IMR-90 (cell line): ENCODE data around the gene ID2. TPM values are rescaled to one million over a fixed set of nuclear protein-coding genes. Genes with fewer than 3 reads are reported as not detected.

Source experiments
- ATAC-seq: fragments of 200-7000 bp; cut with Tn5 transposase; 2 replicates; pipeline ENCODE4 v1.9.1; 2020; ENCODE audit warnings: low read depth, mild to moderate bottlenecking, moderate library complexity
- BruUV-seq: library from RNA; stranded (reverse); fragments of 400-500 nt; replicated peaks from 2 replicates; lab custom pipeline; 2021; lab: Mats Ljungman, UMichigan
- CTCF ChIA-PET: fragments of 300-600 bp; formaldehyde crosslinking; extraction: SDS; loops from one replicate; lab custom pipeline; 2021; ENCODE audit warnings: antibody characterized with exemption; lab: Yijun Ruan, JAX
- POLR2A ChIA-PET: fragments of 300-600 bp; sonication (Branson Sonifier 250); formaldehyde crosslinking; loops from one replicate; lab custom pipeline; 2022; ENCODE audit warnings: antibody characterized with exemption; ENCODE audit not compliant: unreplicated experiment; lab: Charles Lee
- DNase-seq: peaks from one replicate; pipeline ENCODE4 v3.0.0; 2013
- H2AFZ ChIP-seq: replicated peaks from 2 replicates; pipeline ENCODE3; 2013; ENCODE audit warnings: low read length, mild to moderate bottlenecking; ENCODE audit not compliant: poor library complexity
- H2AK5ac ChIP-seq: 2 replicates; pipeline ENCODE4 v1.6.1; 2013; ENCODE audit warnings: low read depth, low read length, inconsistent platforms
- H2AK9ac ChIP-seq: replicated peaks from 2 replicates; pipeline ENCODE3; 2013; ENCODE audit warnings: mild to moderate bottlenecking, low read depth, low read length, moderate library complexity; ENCODE audit not compliant: poor library complexity
- H2BK120ac ChIP-seq: 2 replicates; pipeline ENCODE4 v1.6.1; 2013; ENCODE audit warnings: low read depth, low read length, inconsistent platforms
- H2BK15ac ChIP-seq: 3 replicates; pipeline ENCODE4 v1.6.1; 2013; ENCODE audit warnings: low read depth, low read length, inconsistent platforms
- H2BK20ac ChIP-seq: 2 replicates; pipeline ENCODE4 v1.6.1; 2013; ENCODE audit warnings: low read depth, mild to moderate bottlenecking, inconsistent platforms, low read length, moderate library complexity
- H2BK5ac ChIP-seq: 2 replicates; pipeline ENCODE4 v1.6.1; 2013; ENCODE audit warnings: mild to moderate bottlenecking, low read depth, low read length, inconsistent platforms; ENCODE audit not compliant: poor library complexity, severe bottlenecking
- H3K14ac ChIP-seq: replicated peaks from 2 replicates; pipeline ENCODE4 v1.6.1; 2013; ENCODE audit warnings: low read depth, low read length, inconsistent platforms
- H3K18ac ChIP-seq: 2 replicates; pipeline ENCODE4 v1.6.1; 2013; ENCODE audit warnings: low read depth, low read length, control low read depth
- H3K23ac ChIP-seq: 2 replicates; pipeline ENCODE4 v1.6.1; 2013; ENCODE audit warnings: low read depth, low read length, inconsistent platforms
- H3K27ac ChIP-seq: 2 replicates; pipeline ENCODE4 v1.5.1; 2013; ENCODE audit warnings: mild to moderate bottlenecking, control low read depth, low read length; ENCODE audit not compliant: insufficient read depth
- H3K27me3 ChIP-seq: 2 replicates; pipeline ENCODE4 v1.6.1; 2013; ENCODE audit warnings: low read length; ENCODE audit not compliant: control insufficient read depth, insufficient read depth
- H3K36me3 ChIP-seq: 2 replicates; pipeline ENCODE4 v1.6.1; 2013; ENCODE audit warnings: low read length, mixed read lengths; ENCODE audit not compliant: control insufficient read depth, insufficient read depth
- H3K4ac ChIP-seq: 2 replicates; pipeline ENCODE4 v1.6.1; 2013; ENCODE audit warnings: low read depth, low read length, inconsistent platforms
- H3K4me1 ChIP-seq: 2 replicates; pipeline ENCODE4 v1.6.1; 2013; ENCODE audit warnings: low read length, mixed read lengths; ENCODE audit not compliant: control insufficient read depth, insufficient read depth
- H3K4me2 ChIP-seq: 2 replicates; pipeline ENCODE4 v1.6.1; 2013; ENCODE audit warnings: low read depth, mild to moderate bottlenecking, control low read depth, low read length, moderate library complexity
- H3K4me3 ChIP-seq: 2 replicates; pipeline ENCODE4 v1.5.1; 2013; ENCODE audit warnings: low read depth, mild to moderate bottlenecking, control low read depth, low read length, moderate library complexity; ENCODE audit not compliant: insufficient read depth
- H3K56ac ChIP-seq: 2 replicates; pipeline ENCODE4 v1.6.1; 2013; ENCODE audit warnings: low read length, inconsistent platforms; ENCODE audit not compliant: insufficient read depth; ENCODE audit errors: extremely low read depth
- H3K79me1 ChIP-seq, 2 experiments: 2 replicates each; pipeline ENCODE4 v1.6.1; 2013; ENCODE audit warnings: low read length in 2 of 2, inconsistent platforms in 1 of 2, low read depth in 1 of 2
- H3K9ac ChIP-seq: 2 replicates; pipeline ENCODE4 v1.6.1; 2013; ENCODE audit warnings: low read depth, low read length, control low read depth
- H3K9me1 ChIP-seq: 2 replicates; pipeline ENCODE4 v1.6.1; 2013; ENCODE audit warnings: low read length, inconsistent platforms; ENCODE audit not compliant: insufficient read depth
- H3K9me3 ChIP-seq: 2 replicates; pipeline ENCODE4 v1.6.1; 2013; ENCODE audit warnings: low read length; ENCODE audit not compliant: control insufficient read depth, insufficient read depth
- H4K20me1 ChIP-seq: 2 replicates; pipeline ENCODE4 v1.6.1; 2013; ENCODE audit warnings: low read length, inconsistent platforms; ENCODE audit not compliant: insufficient read depth
- H4K5ac ChIP-seq: 2 replicates; pipeline ENCODE4 v1.6.1; 2013; ENCODE audit warnings: mild to moderate bottlenecking, low read depth, low read length, control low read depth
- H4K8ac ChIP-seq, 2 experiments: 2 replicates each; pipeline ENCODE4 v1.6.1; 2013; ENCODE audit warnings: low read depth in 2 of 2, low read length in 2 of 2, control low read depth in 1 of 2, inconsistent platforms in 1 of 2
- H4K91ac ChIP-seq: 2 replicates; pipeline ENCODE4 v1.6.1; 2013; ENCODE audit warnings: low read depth, low read length, inconsistent platforms; ENCODE audit not compliant: insufficient read depth
- CEBPB ChIP-seq: IDR thresholded peaks from 2 replicates; pipeline ENCODE4 v1.6.1; 2012; ENCODE audit warnings: low read depth, low read length, improper control_type of control experiment
- FOS ChIP-seq: fragments of 150-350 bp; IDR thresholded peaks from 2 replicates; pipeline ENCODE4 v1.6.1; 2016; ENCODE audit warnings: low read depth, low read length
- MAFK ChIP-seq: IDR thresholded peaks from 2 replicates; pipeline ENCODE4 v1.6.1; 2012; ENCODE audit warnings: low read depth, low read length, improper control_type of control experiment
- MAZ ChIP-seq: IDR thresholded peaks from 2 replicates; pipeline ENCODE4 v1.6.1; 2012; ENCODE audit warnings: low read depth, mild to moderate bottlenecking, low read length, improper control_type of control experiment, moderate library complexity, borderline replicate concordance
- MXI1 ChIP-seq: IDR thresholded peaks from 2 replicates; pipeline ENCODE4 v1.6.1; 2012; ENCODE audit warnings: low read depth, mild to moderate bottlenecking, low read length, moderate library complexity, borderline replicate concordance
- NFE2L2 ChIP-seq: fragments of 150-350 bp; IDR thresholded peaks from 2 replicates; pipeline ENCODE4 v1.6.1; 2016; ENCODE audit warnings: low read depth, mild to moderate bottlenecking, low read length
- POLR2A ChIP-seq: IDR thresholded peaks from 2 replicates; pipeline ENCODE4 v1.6.1; 2012; ENCODE audit warnings: mild to moderate bottlenecking, low read depth, low read length
- RAD21 ChIP-seq: IDR thresholded peaks from 2 replicates; pipeline ENCODE4 v1.6.1; 2012; ENCODE audit warnings: low read length, improper control_type of control experiment
- RCOR1 ChIP-seq: IDR thresholded peaks from 2 replicates; pipeline ENCODE4 v1.6.1; 2012; ENCODE audit warnings: mild to moderate bottlenecking, low read length, improper control_type of control experiment; ENCODE audit not compliant: insufficient replicate concordance
- RFX5 ChIP-seq: IDR thresholded peaks from 2 replicates; pipeline ENCODE4 v1.8.0; 2012; ENCODE audit warnings: low read depth, mild to moderate bottlenecking, low read length, moderate library complexity
- WGBS, 2 experiments: methylation state at CpG; one replicate each; pipeline versions ENCODE4 v1.1.5 to v1.1.7; 2013; ENCODE audit warnings: missing lambda C conversion rate in 2 of 2; ENCODE audit not compliant: insufficient read length in 1 of 2; ENCODE audit errors: extremely low coverage in 2 of 2; 5-methylcytosine and 5-hydroxymethylcytosine counted together
- dilution Hi-C: fragments of 300-500 bp; cut with HindIII; formaldehyde crosslinking; loops from one replicate; pipeline ENCODE4 v1.14.3; 2018; ENCODE audit warnings: low sequenced_read_pairs; ENCODE audit not compliant: unreplicated experiment
- in situ Hi-C: fragments of 300-500 bp; cut with MboI; formaldehyde crosslinking; loops from 3 replicates; pipeline ENCODE4 v1.14.3; 2019; ENCODE audit warnings: low sequenced_read_pairs, inconsistent platforms, mixed read lengths
- intact Hi-C: fragments of 100-400 bp; cut with micrococcal nuclease; formaldehyde crosslinking; loops from 2 replicates; pipeline ENCODE4 v1.10.0; 2022
- polyA plus RNA-seq, 3 experiments: library from polyadenylated mRNA; depleted of rRNA; stranded (reverse); fragments of >200 nt; gene quantifications; 2 replicates each; pipeline ENCODE4 v1.2.3, GENCODE V29; 2012; ENCODE audit warnings: low replicate concordance in 1 of 3
- total RNA-seq: library from RNA; depleted of rRNA; stranded (reverse); fragments of >200 nt; gene quantifications from 2 replicates; pipeline ENCODE4 v1.2.3, GENCODE V29; 2012
- TF ChIP-seq, protein P1 (sequence below): fragments of 150-350 bp; IDR thresholded peaks from 2 replicates; pipeline ENCODE4 v1.6.1; 2017; ENCODE audit warnings: mild to moderate bottlenecking, antibody characterized with exemption, low read length, low read depth
- TF ChIP-seq, protein P2 (sequence below): fragments of 150-350 bp; IDR thresholded peaks from 2 replicates; pipeline ENCODE4 v1.6.1; 2016; ENCODE audit warnings: low read depth, mild to moderate bottlenecking, low read length, moderate library complexity, borderline replicate concordance
- TF ChIP-seq, protein P3 (sequence below): conservative IDR thresholded peaks from 2 replicates; pipeline ENCODE4 v1.5.1; 2012; ENCODE audit warnings: mild to moderate bottlenecking, low read depth, low read length, improper control_type of control experiment

Gene ID2
- total and polyA plus RNA-seq, 2 of the 4 experiments (the other 2 are of a cell fraction) = 264 to 389 TPM

DNA sequence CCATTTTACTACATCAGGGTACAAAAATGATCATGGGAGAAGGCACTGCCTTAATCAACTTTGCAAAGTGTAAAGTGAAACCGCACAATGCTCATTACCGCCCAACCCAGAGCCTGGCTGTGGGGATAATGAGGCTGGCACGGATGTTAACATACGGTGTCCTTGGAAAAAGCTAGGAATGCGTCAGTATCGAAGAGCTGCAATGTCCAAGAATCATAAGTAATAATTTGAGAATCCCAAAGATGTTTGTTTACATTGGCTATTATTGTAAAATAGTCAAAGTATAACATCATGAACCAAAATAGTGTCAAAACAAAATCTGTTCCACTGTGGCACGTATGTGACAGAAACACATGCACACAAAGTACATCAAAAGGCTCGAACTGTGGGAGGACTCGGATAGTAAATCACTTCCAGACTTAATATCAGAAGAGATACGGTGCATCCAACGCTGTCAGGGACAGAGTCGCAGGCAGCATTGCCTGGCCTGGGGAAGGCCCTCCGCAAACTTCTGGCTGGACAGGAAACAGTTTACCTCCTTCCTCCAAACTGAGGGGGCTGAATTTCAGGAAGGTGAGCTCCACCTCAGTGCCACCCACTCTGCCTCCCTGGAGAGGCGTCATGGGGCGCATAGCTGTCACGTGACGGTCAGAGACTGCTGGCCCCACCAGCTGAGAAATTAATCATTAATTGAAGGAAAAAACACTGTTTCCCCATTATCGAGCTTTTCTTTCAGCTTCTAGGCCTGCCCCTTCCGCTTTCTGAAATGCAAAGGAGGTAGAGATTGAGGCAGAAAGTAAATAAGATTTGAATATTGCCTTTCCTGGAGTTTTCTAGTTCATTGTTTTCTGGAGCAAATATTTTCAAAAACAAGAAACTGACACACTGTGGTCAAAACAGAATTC, 1.8 kb upstream of the ID2 start:
- Histone ChIP-seq H4K91ac (peak overlapping the region; percentile 91), H4K20me1 (peaks cover 21% of the 10 kb centered on the region), H3K36me3 (peaks cover 5% of the 10 kb centered on the region), H2AK9ac (peak overlapping the region; percentile 28), H3K14ac (peak overlapping the region; percentile 84), H3K9me1 (no peaks in the 10 kb centered on the region), H3K9me3 (peaks cover 2% of the 10 kb centered on the region; the same call in 1 of the 2 replicates), H3K4me2 (peak overlapping the region; percentile 95), H2AFZ (peak overlapping the region; percentile 84), H4K8ac (peak overlapping the region; percentile 61 to 62), H2AK5ac (peak overlapping the region; percentile 82), H3K56ac (peak overlapping the region; percentile 93), H3K79me1 (peaks cover 0 to 9% of the 10 kb centered on the region in 2 experiments; a peak in 2 of 4 replicates), H2BK20ac (peak overlapping the region; percentile 83), H2BK5ac (peak overlapping the region; percentile 96), H3K23ac (peak overlapping the region; percentile 97), H3K9ac (peak overlapping the region; percentile 94), H2BK15ac (peak overlapping the region; percentile 65), H3K27ac (peak overlapping the region; percentile 99), H3K4me3 (peak overlapping the region; percentile 57), H3K27me3 (no peaks in the 10 kb centered on the region), H3K4me1 (peaks cover 14% of the 10 kb centered on the region), H3K4ac (peak overlapping the region; percentile 93), H2BK120ac (peak overlapping the region; percentile 90), H3K18ac (peak overlapping the region; percentile 84), H4K5ac (peak overlapping the region; percentile 91)
- peak; percentile 43 for DNase-seq
- dilution Hi-C loops (no loop called here), intact Hi-C loops (loop anchor here (2.0 to 10.0 kb wide), 8 partner anchors 75 to 833 kb away; no protein-coding TSS in a partner anchor), in situ Hi-C loops (loop anchor here (10.0 to 25.0 kb wide), 6 partner anchors 135 to 1568 kb away; no protein-coding TSS in a partner anchor)
- CTCF ChIA-PET = interaction anchor here (0.7 to 1.4 kb wide), 4 partner anchors 10 to 569 kb away, joined by 3 to 5 read pairs (median 4); no protein-coding TSS in a partner anchor
- BruUV-seq = no TSS peak
- POLR2A ChIA-PET = no interaction called here
- ATAC-seq = no peak
- no CpG with 5 or more reads among the region's 19 CpGs for WGBS, 2 experiments
- TF ChIP-seq CEBPB (no peak), MXI1 (peak; percentile 14; the same call in 1 of the 2 replicates), POLR2A (peak; percentile 72; the same call in 1 of the 2 replicates), RCOR1 (no peak), RFX5 (no peak), MAZ (no peak), NFE2L2 (no peak), RAD21 (no peak), FOS (no peak), MAFK (no peak)
- TF ChIP-seq, protein P1, sequence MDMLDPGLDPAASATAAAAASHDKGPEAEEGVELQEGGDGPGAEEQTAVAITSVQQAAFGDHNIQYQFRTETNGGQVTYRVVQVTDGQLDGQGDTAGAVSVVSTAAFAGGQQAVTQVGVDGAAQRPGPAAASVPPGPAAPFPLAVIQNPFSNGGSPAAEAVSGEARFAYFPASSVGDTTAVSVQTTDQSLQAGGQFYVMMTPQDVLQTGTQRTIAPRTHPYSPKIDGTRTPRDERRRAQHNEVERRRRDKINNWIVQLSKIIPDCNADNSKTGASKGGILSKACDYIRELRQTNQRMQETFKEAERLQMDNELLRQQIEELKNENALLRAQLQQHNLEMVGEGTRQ = peak; percentile 95
- TF ChIP-seq, protein P2, sequence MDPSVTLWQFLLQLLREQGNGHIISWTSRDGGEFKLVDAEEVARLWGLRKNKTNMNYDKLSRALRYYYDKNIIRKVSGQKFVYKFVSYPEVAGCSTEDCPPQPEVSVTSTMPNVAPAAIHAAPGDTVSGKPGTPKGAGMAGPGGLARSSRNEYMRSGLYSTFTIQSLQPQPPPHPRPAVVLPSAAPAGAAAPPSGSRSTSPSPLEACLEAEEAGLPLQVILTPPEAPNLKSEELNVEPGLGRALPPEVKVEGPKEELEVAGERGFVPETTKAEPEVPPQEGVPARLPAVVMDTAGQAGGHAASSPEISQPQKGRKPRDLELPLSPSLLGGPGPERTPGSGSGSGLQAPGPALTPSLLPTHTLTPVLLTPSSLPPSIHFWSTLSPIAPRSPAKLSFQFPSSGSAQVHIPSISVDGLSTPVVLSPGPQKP = no peak
- TF ChIP-seq, protein P3, sequence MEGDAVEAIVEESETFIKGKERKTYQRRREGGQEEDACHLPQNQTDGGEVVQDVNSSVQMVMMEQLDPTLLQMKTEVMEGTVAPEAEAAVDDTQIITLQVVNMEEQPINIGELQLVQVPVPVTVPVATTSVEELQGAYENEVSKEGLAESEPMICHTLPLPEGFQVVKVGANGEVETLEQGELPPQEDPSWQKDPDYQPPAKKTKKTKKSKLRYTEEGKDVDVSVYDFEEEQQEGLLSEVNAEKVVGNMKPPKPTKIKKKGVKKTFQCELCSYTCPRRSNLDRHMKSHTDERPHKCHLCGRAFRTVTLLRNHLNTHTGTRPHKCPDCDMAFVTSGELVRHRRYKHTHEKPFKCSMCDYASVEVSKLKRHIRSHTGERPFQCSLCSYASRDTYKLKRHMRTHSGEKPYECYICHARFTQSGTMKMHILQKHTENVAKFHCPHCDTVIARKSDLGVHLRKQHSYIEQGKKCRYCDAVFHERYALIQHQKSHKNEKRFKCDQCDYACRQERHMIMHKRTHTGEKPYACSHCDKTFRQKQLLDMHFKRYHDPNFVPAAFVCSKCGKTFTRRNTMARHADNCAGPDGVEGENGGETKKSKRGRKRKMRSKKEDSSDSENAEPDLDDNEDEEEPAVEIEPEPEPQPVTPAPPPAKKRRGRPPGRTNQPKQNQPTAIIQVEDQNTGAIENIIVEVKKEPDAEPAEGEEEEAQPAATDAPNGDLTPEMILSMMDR = no peak
